Neutrophil (primary cell): ENCODE data around the gene PDILT.
"Not testable (repeated sequence)": the region's sequence is repeated elsewhere in the genome, so short reads cannot be mapped to it uniquely, and the experiment has no call there.

Source experiments
- H3K27ac ChIP-seq: fragments of 200-600 bp; sonication (generic); 2 replicates; pipeline ENCODE4 v1.5.1; 2016; ENCODE audit warnings: mild to moderate bottlenecking, moderate library complexity
- H3K27me3 ChIP-seq: fragments of 200-600 bp; sonication (generic); 2 replicates; pipeline ENCODE4 v1.6.0; 2016; ENCODE audit warnings: mild to moderate bottlenecking
- H3K36me3 ChIP-seq: fragments of 200-600 bp; sonication (generic); 2 replicates; pipeline ENCODE4 v1.5.1; 2017
- H3K4me1 ChIP-seq, 2 experiments: fragments of 200-600 bp in 1 of 2; sonication (generic) in 1 of 2; 1 replicate in 1 of 2; 2 replicates in 1 of 2; pipeline versions ENCODE4 v1.5.1 to v1.6.1; 2013 to 2016; ENCODE audit warnings: low read depth in 1 of 2, low read length in 1 of 2, mild to moderate bottlenecking in 1 of 2, moderate library complexity in 1 of 2; ENCODE audit not compliant: control insufficient read depth in 1 of 2, insufficient read depth in 1 of 2
- H3K4me3 ChIP-seq, 2 experiments: fragments of 200-600 bp in 1 of 2; sonication (generic) in 1 of 2; 1 replicate in 1 of 2; 2 replicates in 1 of 2; pipeline ENCODE4 v1.5.1; 2013 to 2016; ENCODE audit warnings: low read depth in 1 of 2, low read length in 1 of 2, mild to moderate bottlenecking in 1 of 2, moderate library complexity in 1 of 2
- H3K9me3 ChIP-seq: fragments of 200-600 bp; sonication (generic); 2 replicates; pipeline ENCODE4 v1.5.1; 2016
- TF ChIP-seq, protein P1 (sequence below): fragments of 200-600 bp; sonication (generic); IDR thresholded peaks from 2 replicates; pipeline ENCODE4 v1.5.1; 2016; ENCODE audit warnings: antibody characterized with exemption

PDILT gene

DNA sequence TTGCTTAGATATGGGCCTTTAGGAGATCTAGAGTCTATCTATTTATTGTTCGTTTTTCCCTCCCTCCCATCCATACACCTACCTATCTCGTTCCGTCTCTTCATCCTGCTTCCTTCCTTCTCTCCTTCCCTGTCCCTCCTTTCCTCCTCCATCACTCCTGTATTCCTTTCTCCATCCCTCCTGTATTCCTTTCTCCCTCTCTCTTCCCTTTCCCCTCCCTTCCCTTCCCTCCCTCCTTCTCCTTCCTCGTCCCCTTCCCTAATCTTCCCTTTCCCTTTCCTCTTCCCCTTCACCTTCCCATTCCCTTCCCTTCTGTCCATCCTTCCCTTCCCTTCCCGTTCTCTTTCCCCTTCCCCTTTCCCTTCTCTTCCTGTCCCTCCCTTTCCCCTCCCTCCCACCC lies 87.8 kb downstream of the PDILT start:
- TF ChIP-seq, protein P1, sequence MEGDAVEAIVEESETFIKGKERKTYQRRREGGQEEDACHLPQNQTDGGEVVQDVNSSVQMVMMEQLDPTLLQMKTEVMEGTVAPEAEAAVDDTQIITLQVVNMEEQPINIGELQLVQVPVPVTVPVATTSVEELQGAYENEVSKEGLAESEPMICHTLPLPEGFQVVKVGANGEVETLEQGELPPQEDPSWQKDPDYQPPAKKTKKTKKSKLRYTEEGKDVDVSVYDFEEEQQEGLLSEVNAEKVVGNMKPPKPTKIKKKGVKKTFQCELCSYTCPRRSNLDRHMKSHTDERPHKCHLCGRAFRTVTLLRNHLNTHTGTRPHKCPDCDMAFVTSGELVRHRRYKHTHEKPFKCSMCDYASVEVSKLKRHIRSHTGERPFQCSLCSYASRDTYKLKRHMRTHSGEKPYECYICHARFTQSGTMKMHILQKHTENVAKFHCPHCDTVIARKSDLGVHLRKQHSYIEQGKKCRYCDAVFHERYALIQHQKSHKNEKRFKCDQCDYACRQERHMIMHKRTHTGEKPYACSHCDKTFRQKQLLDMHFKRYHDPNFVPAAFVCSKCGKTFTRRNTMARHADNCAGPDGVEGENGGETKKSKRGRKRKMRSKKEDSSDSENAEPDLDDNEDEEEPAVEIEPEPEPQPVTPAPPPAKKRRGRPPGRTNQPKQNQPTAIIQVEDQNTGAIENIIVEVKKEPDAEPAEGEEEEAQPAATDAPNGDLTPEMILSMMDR: no peak
- H3K27ac ChIP-seq: no peak overlapping the region
- H3K27me3 ChIP-seq: no peaks in the 10 kb centered on the region
- H3K36me3 ChIP-seq: no peaks in the 10 kb centered on the region
- H3K4me3 ChIP-seq: no peak overlapping the region
- H3K4me1 ChIP-seq: no peaks in the 10 kb centered on the region
- H3K9me3 ChIP-seq: no peaks in the 10 kb centered on the region

DNA sequence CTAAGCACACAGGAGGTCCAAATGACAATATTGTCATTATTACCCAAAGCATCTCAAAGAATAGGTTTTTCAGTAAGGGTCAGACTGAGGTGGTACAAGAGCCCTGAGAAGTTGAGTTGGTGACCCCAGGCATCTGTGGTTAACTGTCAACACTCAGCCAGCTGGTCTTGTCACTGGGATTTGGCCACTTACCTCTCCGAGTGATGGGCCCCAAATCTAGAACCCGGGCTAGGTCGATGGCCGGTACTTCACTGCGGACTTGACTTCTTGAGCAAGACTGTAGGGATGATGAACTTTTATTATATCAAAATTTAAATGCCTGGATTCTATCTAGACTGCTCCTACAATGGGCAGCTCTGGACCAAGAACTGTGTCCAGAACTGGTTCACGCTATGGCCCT lies 88.8 kb downstream of the PDILT start:
- H3K4me1 ChIP-seq: no peaks in the 10 kb centered on the region
- no peaks in the 10 kb centered on the region for H3K27me3 ChIP-seq
- TF ChIP-seq, protein P1: no peak
- H3K36me3 ChIP-seq: no peaks in the 10 kb centered on the region
- no peaks in the 10 kb centered on the region for H3K9me3 ChIP-seq
- H3K4me3 ChIP-seq: no peak overlapping the region
- H3K27ac ChIP-seq: no peak overlapping the region

DNA sequence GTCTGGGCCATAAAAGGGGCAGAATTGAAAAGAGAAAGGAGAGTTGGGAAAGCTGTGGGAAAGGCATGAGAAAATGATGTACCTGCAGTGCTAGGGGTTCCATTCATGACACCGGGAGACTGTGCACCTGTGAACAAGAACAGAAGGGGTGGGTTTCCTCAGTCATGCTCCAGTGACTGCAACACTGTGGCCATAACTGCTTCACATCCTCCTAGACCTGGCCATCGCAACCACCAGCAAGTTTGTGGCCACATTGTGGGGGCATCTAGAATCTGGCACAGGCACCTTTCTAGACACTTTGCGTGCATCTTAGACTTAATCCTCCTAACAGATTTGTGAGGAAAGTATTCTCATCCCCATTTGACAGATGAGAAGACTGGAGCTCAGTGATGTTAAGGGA lies 90.0 kb downstream of the PDILT start:
- Histone ChIP-seq H3K4me3 (no peak overlapping the region), H3K4me1 (no peaks in the 10 kb centered on the region), H3K27me3 (no peaks in the 10 kb centered on the region), H3K27ac (no peak overlapping the region), H3K36me3 (no peaks in the 10 kb centered on the region), H3K9me3 (no peaks in the 10 kb centered on the region)
- TF ChIP-seq, protein P1: no peak

DNA sequence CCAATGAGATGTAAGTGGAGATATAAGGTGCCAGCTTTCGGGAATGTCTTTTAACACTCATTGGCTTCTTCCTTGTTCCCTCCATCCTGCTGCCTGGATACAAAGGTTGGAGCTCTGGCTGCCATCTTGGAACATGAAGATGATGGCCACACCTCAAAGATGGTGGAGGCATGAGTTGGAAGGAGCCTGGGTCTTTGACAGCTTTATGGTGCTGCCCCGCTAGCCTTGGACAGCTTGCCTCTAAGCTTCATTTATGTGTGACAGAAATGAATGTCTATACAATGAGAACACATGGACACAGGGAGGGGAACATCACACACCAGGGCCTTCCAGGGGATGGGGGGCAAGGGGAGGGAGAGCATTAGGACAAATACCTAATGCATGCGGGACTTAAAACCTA lies 90.8 kb downstream of the PDILT start:
- H3K36me3 ChIP-seq: no peaks in the 10 kb centered on the region
- H3K27ac ChIP-seq: no peak overlapping the region
- H3K9me3 ChIP-seq: no peaks in the 10 kb centered on the region
- no peak overlapping the region for H3K4me3 ChIP-seq
- H3K4me1 ChIP-seq: no peaks in the 10 kb centered on the region
- TF ChIP-seq, protein P1: no peak
- no peaks in the 10 kb centered on the region for H3K27me3 ChIP-seq

DNA sequence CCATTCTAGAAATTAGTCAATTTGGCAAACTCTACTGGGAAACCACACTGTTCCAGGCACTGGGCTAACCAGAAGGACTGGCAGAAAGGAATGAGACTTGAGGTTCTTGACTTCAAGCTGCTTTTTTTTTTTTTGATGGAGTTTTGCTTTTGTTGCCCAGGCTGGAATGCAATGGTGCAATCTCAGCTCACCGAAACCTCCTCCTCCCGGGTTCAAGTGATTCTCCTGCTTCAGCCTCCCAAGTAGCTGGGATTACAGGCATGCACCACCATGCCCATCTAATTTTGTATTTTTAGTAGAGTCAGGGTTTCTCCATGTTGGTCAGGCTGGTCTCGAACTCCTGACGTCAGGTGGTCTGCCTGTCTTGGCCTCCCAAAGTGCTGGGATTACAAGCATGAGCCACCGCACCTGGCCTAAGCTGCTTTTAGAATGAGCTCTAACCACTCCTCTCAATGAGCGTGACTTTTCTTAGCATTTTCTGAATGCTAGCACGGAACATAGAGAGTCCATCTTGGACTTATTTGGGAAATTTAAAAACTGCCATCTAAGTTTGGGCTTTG lies 91.9 kb downstream of the PDILT start:
- not testable (repeated sequence) for H3K36me3 ChIP-seq, H3K4me3 ChIP-seq, H3K27me3 ChIP-seq, H3K9me3 ChIP-seq, H3K4me1 ChIP-seq, H3K27ac ChIP-seq

DNA sequence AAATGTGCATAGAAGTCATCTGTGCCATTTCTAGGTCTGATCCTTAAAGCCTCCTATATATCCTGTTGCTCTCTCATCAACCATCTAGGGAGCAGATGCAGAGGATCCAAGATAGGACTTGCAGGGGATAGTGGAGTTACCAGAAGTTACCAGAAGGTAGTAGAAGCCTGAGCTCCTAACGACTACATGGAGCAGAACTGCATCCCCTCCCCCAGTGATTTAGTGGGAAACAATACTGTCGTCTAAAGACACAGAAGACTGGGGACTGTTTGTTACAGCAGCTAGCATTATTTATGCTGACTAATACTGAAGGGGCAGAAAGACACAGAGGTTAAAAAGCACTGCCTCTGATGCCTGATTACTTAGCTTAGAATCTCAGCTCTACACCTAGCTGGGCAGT lies 93.0 kb downstream of the PDILT start:
- H3K27me3 ChIP-seq: no peaks in the 10 kb centered on the region
- TF ChIP-seq, protein P1: no peak

More for the DNA sequence above, 93.0 kb downstream of the PDILT start:
- no peaks in the 10 kb centered on the region for H3K4me1 ChIP-seq
- no peaks in the 10 kb centered on the region for H3K36me3 ChIP-seq
- no peak overlapping the region for H3K4me3 ChIP-seq
- H3K27ac ChIP-seq: no peak overlapping the region
- no peaks in the 10 kb centered on the region for H3K9me3 ChIP-seq
